ENCODE measurements around the gene KCTD17.

The KCTD17 gene

GRCh38 chr22:37021041-37021440 lies 30.5 kb upstream of the KCTD17 start:
- DNase-seq = no peak

- DNase-seq = peak; percentile 37
Observed at GRCh38 chr22:37021710-37022482, 29.6 kb upstream of the KCTD17 start.

GRCh38 chr22:37022483-37023337 lies 28.8 kb upstream of the KCTD17 start:
- no peak for DNase-seq

DNA sequence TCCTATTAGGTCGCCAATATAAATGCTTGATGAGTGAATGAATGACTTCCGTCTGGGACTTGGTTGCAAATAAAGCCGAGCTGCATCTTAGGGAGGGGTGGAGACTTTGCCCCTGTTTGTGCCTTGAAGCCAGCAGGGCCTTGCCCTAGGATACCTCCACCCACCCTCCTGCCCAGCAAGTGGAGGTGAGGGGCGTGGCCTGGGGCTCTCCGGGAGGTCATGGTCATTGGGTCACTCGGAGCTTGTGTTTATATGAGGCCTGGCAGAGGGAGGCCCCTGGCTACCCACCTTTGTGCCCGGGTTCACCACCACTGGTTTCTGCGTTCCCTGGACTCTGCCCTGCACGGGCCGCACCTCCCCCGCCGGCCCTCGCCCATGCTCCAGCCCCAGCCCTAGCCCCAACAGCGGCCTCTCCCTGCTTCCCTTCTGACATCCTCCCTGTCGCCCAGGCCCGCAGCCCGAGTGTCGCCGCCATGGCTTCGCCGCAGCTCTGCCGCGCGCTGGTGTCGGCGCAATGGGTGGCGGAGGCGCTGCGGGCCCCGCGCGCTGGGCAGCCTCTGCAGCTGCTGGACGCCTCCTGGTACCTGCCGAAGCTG lies 27.7 kb upstream of the KCTD17 start:
- DNase-seq = no peak

DNA sequence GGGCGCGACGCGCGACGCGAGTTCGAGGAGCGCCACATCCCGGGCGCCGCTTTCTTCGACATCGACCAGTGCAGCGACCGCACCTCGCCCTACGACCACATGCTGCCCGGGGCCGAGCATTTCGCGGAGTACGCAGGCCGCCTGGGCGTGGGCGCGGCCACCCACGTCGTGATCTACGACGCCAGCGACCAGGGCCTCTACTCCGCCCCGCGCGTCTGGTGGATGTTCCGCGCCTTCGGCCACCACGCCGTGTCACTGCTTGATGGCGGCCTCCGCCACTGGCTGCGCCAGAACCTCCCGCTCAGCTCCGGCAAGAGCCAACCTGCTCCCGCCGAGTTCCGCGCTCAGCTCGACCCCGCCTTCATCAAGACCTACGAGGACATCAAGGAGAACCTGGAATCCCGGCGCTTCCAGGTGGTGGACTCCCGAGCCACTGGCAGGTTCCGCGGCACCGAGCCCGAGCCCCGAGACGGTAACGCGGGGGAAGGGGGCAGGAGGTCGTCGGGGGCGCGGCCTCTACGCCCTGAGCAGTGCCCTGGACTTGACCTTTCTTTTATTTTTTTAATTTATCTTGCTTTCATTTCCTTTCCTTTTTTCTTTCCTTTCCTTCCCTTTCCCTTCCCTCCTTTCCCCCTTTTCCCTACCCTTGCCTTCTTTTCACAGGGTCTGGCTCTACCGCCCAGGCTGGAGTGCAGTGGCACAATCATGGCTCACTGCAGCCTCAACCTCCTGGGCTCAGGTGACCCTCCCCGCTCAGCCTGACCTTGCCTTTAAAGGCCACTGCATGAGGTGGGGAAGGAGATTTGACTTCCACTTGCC lies 27.0 kb upstream of the KCTD17 start:
- no peak for DNase-seq

- no peak for DNase-seq
Observed at GRCh38 chr22:37025500-37026070, 26.0 kb upstream of the KCTD17 start.

- no peak for DNase-seq
Observed at GRCh38 chr22:37026325-37026724, 25.2 kb upstream of the KCTD17 start.

DNA sequence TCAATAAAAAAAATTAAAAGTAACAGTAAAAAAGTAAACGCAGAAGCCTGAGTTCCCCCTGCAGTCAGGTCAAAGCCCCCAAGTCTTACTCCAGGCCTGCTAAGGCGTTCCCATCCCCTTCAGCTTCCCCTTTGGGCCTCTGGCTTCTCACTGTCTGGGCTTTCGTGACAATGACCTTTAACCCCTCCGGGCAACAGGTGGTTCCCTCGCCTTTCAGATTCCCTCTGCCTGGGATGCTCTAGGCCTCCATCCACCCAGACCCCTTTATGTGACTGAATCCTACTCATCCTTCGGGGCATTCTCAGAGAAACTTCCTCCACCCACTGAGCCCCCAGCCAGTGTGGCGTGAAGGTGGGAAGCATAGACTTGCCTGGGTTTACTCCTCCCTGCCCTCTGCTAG lies 24.0 kb upstream of the KCTD17 start:
- DNase-seq = no peak

DNA sequence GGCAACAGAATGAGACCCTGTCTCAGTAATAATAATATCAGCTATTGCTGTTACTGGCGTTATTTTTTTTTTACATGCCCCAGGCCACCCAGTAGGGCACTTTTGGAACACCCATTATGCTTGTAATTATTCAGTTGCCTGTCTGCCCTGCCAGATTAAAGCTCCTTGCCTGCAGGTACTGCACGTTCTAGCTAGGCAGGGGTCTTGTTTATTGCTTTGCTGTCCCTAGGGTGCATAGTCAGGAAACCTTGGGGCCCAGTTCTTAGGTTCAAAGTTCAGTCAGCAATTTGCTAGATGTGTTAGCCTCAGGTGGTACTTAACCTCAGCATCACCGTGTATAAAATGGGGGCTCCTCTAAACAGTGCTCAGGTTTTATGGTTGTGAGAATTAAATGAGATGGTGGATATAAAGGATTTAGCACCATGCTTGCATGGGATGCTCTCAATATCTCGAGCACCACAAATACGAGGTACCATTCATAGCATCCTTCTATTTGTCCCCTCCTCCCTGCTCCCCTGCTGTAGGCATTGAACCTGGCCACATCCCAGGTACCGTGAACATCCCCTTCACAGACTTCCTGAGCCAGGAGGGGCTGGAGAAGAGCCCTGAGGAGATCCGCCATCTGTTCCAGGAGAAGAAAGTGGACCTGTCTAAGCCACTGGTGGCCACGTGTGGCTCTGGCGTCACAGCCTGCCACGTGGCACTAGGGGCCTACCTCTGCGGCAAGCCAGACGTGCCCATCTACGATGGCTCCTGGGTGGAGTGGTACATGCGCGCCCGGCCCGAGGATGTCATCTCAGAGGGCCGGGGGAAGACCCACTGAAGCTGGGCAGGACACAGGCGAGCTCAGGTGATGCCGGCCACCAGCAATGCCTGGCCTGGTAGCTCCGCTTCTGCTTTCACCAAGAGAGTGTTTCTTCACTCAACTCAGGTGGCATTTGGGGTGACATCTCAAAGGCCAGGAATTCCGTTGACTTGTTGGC lies 22.6 kb upstream of the KCTD17 start:
- no peak for DNase-seq

DNA sequence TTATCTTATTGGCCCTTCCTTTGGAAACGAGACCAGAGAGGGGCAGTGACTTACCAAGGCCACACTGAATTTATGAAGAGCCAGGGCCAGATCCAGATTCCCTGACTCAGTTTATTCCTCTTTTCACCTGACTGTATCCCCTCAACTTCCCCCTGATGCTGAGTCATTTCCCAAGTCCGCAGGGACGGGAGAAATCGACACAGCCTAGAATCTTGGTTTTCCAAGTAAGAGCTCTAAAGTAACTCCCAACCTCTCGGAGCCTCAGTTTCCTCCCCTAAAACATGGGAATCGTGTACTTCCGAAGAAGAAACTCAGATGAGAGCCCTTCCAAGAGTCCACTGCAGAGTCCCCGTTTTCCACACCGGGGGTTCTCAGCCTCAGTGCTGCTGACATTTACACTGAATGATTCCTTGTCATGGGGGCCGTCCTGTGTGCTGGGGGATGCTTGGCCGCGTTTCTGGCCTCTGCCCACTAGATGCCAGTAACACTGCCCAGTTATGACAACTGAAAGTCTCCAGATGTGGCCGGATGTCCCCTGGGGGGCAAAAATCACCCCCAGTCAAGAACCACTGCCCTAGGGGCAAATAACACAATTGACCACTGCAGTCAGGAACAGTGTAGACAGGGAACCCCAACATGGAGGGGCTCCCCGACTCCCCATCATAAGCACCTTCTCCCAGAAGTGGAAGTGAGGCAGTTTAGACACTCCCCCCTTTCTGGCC lies 20.8 kb upstream of the KCTD17 start:
- no peak for DNase-seq

- no peak for DNase-seq
Observed at GRCh38 chr22:37032134-37032534, 19.4 kb upstream of the KCTD17 start.

- no peak for DNase-seq
Observed at GRCh38 chr22:37032535-37033460, 18.7 kb upstream of the KCTD17 start.

DNA sequence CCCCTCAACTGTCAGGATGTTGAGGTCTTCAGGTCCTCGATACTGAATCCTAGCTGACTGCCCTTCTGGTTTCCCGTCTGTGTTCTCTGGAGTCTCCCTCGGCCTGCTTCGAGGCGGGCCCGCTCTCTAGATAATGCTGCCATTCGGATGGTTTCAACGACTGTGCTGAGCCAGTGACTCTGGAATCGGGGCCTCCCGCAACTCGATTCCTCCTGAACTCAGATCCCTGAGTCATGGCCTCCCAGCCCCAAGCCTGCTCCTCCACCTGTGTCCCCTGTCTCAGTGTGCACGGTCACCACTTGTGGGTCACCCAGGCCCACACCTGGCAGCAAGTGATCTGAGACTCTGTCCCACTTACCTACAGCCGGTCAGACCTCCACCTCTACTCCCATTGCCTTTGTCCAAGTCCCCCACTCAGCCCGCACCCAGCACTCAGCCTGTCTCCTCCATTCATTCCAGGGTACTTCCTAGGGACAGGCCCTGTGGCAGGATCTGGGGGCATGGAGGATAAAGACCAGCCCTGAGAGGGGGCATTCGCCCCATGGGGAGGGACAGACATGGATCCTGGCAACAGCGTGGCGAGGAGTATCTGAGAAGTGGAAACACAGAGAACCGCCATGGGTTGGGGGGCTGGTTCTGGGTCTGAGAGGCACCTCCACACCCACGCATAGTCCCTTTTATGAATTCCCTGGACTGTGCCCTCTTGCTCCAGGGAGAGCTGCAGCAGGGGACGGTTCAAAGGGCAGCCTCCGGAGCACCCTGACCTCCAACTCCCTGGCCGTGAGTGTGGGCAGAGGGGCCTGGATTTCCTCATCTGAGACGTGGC lies 17.7 kb upstream of the KCTD17 start:
- no peak for DNase-seq

DNA sequence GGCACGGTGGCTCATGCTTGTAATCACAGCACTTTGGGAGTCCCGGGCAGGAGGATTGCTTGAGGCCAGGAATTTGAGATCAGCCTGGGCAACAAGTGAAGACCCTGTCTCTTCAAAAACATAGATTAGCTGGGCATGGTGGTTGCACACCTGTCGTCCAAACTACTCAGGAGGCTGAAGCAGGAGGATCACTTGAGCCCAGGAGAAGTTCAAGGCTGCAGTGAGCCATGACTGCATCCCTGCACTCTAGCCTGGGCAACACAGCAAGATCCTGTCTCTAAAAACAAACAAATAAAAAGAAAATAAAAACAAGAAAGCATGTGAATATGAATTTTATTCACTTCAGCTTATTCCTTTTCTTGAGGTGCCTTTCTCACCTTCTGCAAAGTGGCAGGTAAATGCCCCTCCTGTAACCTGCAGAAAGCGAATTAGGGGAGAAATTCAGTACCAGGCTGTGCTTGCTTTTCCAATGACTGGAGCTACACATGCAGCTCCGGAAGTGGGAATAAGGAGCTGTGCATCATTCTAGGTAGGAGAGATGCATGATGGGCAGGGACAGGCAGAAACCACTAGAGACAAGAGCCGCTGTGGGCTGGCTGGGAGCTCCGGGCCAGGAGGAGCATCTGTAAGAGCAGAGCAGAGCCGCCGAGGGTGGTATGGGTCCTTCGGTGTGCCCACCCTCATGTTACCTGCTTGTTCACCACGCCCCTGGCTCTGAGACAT lies 14.7 kb upstream of the KCTD17 start:
- DNase-seq = no peak

DNA sequence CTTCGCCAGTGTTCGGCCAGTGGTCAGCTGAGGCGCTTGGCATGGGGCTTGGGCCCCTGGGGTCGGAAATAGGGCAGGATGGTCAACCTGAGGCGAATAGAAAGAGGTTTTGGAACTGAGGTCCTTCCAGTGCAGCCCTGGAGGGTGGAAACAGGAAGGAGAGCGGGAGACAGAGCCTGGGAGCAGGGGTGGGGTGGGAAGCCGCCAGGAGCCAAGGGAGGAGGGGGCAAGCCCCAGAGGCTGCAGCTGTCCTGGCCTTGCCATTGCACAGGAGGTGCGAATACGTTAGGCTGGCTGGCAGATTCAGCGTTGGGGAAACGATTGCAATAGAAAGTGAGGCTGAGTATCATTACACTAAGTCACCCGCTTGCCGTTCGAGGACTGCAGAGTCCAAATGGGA lies 13.9 kb upstream of the KCTD17 start:
- DNase-seq = no peak

DNA sequence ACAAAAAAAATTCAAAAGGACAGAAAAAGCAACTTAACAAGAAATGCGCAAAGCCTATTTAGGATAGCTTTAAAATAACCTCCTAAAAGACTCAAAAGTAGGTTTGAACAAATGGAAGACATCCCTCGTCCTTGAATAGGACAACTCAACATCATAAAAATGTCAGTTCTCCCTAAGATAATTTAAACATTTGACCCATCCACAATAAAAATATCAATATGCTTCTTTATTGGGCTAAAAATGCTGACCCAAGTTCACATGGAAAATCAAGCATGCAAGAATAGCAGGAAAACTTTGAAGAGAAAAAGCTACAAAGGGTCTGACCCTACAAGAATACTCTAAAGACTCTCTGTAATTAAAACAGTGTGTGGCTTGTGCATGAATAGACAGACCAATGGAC lies 12.1 kb upstream of the KCTD17 start:
- no peak for DNase-seq

DNA sequence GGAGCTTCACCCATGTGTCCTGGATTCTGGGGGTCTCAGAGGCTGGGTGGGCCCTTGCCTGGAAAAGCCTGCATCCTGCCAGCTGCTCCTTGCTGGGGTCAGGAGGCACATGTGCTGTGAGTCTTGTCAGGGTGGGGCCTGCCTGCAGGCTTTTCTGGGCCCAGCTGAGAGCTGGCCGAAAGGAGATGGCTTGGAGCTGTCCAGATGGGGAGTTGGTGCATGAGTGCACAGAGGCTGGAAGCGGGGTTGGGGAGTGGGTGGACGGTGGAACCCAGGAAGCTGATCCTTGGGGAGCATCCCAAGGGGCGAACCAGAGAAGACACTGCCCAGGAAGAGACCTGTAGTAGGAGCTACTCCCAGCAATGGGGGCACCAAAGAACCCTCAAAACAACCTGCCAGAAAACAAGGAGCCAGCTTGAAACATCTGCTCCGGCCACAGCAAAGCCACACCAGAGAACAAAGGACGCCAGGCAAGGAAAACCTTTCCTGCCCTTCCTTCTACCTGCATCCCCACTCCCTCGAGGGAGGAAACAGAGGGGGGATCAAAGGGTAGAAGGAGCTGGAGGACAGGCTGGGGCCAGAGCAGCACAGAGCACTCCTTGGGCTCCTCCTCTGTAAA lies 8.2 kb upstream of the KCTD17 start:
- no peak for DNase-seq

All from stimulated activated naive CD4-positive, alpha-beta T cell treated with Interleukin-2 at 50 U/mL for 16 hours (primary cell).